Ecto neural progenitor cell (in vitro differentiated cells): ENCODE data around the gene FBLN7.

Experiments used
- DNase-seq: peaks from one replicate; pipeline ENCODE4 v3.0.0-alpha.2; 2018; ENCODE audit warnings: low spot score

The FBLN7 gene

GRCh38 chr2:112140899-112141625 is 2.9 kb downstream of the FBLN7 start:
- no peak for DNase-seq

- DNase-seq = no peak
Measured at GRCh38 chr2:112141626-112142007, 3.4 kb downstream of the FBLN7 start.

DNA sequence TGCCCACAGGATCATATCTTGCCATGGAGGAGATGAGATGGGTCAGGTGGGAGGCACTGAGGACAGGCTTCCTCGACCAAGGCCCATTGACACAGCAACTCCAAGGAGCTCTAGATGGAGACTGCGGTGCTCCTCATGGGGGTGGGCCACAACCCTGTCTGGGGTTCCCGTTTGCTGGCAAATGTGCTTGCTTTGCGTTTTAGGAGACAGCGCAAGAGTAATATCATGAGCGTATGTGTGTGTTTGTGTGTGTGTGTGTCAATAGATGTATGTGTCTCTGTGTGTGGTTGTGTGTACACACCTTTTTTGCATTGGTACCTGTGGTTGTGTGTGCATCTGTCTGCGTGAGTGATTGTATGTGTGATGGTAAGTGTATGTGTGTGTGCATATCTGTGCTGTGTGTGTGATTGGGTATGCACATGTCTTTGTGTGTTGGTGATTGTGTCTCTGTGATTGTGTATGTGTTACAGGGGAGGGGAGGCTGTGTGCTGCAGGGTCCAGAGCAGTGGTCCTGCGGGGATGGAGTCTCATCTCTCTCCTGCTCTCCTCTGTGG is 4.4 kb downstream of the FBLN7 start:
- DNase-seq = no peak

DNA sequence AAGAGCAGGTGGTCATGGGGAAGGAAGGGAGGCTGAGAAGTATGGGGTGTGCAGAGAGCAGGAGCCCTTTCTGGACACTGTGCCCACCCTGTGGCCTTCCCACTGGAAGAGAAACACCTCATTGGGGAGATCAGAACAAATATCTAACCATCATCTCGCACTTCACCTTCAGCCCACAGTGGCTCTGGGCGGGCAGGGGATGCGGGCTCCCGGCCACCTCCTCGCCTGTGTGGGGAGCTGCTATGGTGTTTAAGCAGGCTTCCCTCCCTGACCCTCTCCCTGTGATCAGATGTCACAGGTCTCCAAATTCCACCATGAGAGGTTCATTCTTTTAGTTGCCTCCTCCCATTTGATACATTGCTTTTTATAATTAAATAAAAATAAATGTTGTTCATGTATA is 5.0 kb downstream of the FBLN7 start:
- no peak for DNase-seq

GRCh38 chr2:112144966-112145365 is 6.8 kb downstream of the FBLN7 start:
- DNase-seq = no peak

GRCh38 chr2:112147382-112148168 is 9.4 kb downstream of the FBLN7 start:
- DNase-seq = no peak

GRCh38 chr2:112148477-112148876 is 10.3 kb downstream of the FBLN7 start:
- no peak for DNase-seq

DNA sequence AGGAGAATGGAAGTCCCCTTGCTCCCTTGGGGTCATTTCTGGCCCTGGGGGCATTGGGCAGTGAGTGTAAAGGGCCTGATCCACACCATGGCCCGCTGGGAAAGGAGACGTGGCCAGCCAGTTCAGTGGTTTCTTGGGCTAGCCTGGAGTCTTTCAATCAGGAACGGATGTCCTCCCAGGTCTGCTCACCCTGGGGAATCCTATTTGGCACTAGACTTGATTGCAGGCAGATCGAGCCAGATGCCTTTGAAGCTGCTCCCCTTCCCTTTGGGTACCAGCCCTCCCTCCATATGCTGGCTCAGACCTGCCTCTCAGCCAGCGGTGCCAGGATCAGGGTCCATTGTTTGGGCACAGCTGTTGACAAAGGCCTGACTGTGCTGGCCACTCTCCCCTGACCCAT is 11.0 kb downstream of the FBLN7 start:
- no peak for DNase-seq

DNA sequence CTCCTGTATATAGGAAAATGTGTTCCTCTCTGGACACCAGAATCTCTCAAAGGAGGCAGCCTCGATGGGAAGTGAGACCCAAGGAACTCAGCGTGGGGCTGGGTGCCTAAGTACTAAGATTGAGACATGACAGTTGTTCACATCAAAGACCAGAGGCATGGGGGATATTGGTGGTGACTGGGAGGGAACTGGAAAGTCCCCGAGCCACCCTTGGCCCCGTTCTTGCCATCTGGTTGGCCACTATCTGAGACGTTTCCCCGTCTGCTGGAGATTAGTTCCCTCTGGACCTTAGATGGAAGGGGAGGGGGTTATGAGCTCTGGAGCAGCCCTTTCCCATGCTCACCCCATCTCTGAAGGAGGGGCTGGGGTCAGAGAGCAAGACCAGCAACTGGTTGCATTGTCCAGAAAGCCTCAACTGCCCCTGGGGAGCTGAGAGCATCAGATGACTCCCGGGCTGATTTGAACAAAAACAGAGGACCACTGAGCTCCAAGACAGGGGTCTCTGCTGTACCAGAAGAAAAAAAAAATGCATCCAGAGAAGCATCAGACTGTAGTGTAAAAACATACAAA is 11.8 kb downstream of the FBLN7 start:
- no peak for DNase-seq

GRCh38 chr2:112150447-112150846 is 12.3 kb downstream of the FBLN7 start:
- no peak for DNase-seq

- no peak for DNase-seq
Measured at GRCh38 chr2:112150851-112151250, 12.7 kb downstream of the FBLN7 start.

- DNase-seq = no peak
Measured at GRCh38 chr2:112151271-112151670, 13.1 kb downstream of the FBLN7 start.

DNA sequence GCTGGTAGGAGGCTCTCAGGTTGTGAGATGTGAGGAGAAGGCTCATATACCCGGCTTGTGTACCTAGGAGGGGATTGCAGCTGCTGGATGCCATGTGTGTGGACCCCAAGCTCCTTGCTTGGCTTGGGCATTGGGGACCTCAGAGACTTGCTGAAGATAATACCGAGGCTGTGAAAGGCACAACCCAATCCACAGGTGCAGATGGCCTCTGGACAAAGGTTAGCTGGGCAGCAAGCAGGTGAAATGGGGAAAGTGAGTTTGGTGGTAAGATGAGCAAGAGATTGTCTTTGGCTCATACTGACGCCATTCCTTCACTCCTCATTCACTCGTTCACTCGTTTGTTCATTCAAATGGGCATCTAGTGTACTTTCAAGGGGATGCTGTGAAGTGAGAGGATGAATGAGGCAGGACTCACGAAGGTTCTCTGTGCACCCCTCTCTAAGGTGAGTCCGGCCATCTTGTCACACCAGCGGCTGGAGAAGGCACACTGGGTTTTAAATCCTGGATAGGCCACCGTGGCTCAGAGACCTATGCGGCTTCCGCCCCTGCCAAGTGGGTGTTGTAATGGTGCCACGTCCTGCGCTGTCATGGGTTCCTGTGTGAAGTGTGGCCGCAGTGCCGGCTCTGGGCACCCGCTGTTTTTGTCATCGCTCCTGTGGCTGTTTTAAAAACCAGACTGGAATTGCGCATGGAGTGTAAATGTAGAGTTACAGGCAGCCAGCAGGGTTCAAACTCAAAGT is 13.7 kb downstream of the FBLN7 start:
- no peak for DNase-seq

- no peak for DNase-seq
Measured at GRCh38 chr2:112152476-112153178, 14.4 kb downstream of the FBLN7 start.

- DNase-seq = no peak
Measured at GRCh38 chr2:112153179-112153490, 14.9 kb downstream of the FBLN7 start.

GRCh38 chr2:112153501-112153900 is 15.3 kb downstream of the FBLN7 start:
- DNase-seq = no peak

DNA sequence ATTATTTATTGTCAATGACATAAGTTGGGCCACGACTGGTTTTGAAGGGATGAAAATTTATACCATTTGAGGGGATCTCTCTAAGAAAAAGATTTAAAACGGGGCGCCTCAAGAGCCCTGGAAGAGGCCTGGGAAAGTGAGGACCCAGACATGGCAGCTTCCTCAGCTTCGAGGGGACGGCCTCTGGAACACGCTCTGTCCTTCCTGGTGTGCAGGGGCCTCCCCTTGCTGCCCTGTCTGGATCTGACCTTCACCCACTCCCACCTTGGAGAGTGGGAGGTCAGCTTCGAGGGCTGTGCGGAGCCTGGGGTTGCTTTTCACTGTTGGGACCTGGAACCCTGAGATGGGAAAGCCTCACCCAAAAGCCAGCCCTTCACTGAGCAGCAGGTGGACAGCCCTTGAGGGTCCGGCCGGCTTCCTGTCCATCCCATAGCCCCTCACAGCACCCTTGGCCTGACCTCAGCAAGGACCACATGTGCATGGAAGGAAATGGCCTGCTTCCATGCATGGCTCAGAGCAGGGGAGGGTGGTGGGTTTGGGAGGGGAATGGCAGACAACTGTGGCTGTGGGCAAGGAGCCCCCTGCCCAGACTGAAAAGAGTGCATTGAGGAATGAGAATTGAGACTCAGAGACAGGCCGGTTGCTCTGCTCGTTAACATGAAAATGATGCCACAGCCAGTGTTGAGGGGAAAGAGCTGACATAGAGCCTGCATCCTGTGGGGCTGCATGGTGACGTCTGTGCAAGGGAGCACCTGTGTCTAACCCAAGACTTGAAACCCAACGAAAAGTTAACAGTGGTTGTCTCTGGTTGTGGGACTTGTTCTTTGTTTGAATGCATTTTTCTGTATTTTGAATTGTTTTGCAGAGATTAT is 16.3 kb downstream of the FBLN7 start:
- no peak for DNase-seq

DNA sequence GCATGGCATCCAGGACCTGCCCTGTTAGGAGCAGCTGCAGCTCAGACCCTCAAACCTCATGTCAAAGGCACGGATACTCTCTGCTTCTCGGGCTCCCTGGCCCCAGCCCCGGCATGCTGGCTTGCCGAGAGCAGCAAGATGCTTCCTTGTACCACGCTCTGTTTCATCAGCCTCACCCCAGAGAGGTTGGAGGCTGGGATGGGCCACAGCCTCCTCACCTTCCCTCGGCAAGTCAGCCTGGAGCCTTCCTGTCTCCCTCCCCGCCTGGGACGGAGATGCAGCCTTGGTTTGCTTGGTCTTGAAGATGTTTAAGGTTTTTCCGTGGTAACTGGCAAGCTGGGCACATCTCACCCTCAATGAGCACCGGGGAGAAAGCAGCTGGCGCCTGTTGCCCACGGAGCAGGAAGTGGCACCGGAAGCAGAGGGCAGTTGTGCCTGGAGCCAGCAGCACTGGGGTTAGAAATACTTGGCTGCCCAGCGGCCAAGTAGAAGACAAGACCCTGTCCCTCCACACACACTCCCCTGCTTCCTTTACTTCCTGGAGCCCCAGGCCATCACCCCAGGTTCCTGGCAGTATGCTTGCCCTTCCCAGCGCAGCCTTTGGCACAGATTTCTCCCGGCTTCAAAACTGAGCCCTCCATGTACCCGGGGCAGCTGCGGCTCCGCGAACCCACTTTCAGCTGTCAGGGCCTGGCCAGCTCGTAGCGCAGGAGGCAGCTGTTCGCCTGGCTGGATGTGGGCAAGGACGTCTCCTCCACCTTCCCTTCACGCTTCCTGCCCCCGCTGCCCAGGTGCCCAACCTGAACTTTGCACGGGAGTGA is 17.4 kb downstream of the FBLN7 start:
- no peak for DNase-seq

GRCh38 chr2:112156152-112156986 is 18.2 kb downstream of the FBLN7 start:
- DNase-seq = no peak
